Neuron (in vitro differentiated cells): ENCODE data around the gene AKNA.

Source experiments
- H2AFZ ChIP-seq: one replicate; pipeline ENCODE4 v1.6.1; 2013; ENCODE audit warnings: low read depth, mild to moderate bottlenecking, inconsistent platforms, low read length, moderate library complexity
- H3K27me3 ChIP-seq: one replicate; pipeline ENCODE4 v1.6.1; 2013; ENCODE audit warnings: low read length; ENCODE audit not compliant: insufficient read depth
- H3K36me3 ChIP-seq: one replicate; pipeline ENCODE4 v1.6.1; 2013; ENCODE audit warnings: low read length; ENCODE audit not compliant: insufficient read depth
- H3K4me1 ChIP-seq: one replicate; pipeline ENCODE4 v1.6.1; 2013; ENCODE audit warnings: low read length; ENCODE audit not compliant: insufficient read depth
- H3K4me3 ChIP-seq: 2 replicates; pipeline ENCODE4 v1.5.1; 2013; ENCODE audit warnings: mild to moderate bottlenecking, low read length, moderate library complexity
- H3K9me3 ChIP-seq: one replicate; pipeline ENCODE4 v1.6.1; 2013; ENCODE audit warnings: low read length

The AKNA gene

DNA sequence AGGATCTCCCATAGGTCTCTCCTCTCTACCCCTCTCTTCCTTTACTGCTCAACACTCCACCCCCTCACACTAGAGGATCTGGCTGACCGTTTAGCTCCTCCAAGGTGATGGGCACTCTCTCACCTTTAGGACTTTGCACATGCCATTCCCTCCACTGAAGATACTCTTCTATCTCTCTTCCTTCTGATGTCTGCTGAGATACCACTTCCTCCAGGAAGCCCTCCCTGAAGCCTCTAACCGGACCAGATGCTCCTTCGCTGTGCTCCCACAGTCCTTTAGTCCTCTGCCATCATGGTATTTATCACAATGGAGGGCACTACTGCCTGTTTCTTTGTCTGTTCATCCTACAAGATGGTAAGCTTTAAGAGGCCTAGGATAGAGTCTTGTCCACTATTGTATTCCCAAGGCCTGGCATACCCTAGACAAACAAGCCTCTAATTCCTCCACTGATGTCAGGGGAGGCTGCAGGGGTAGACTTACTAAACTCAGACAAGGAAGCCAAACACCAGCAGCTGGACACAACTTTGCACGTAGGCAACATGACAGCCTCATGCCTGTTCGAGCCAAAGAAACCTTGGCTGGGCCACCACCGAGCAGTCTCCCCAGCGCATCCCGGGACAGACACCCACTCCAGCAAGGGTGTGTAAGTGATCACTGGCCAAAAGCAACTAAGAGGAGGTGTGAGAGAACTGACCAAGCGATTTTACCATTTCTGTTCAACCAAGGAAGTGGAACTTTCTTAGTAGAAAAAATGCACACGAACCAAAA, 37.9 kb downstream of the AKNA start:
- Histone ChIP-seq H3K27me3 (no peaks in the 10 kb centered on the region), H3K36me3 (peaks cover 20% of the 10 kb centered on the region), H3K4me3 (no peak overlapping the region), H3K9me3 (no peaks in the 10 kb centered on the region), H2AFZ (no peak overlapping the region), H3K4me1 (peaks cover 10% of the 10 kb centered on the region)

DNA sequence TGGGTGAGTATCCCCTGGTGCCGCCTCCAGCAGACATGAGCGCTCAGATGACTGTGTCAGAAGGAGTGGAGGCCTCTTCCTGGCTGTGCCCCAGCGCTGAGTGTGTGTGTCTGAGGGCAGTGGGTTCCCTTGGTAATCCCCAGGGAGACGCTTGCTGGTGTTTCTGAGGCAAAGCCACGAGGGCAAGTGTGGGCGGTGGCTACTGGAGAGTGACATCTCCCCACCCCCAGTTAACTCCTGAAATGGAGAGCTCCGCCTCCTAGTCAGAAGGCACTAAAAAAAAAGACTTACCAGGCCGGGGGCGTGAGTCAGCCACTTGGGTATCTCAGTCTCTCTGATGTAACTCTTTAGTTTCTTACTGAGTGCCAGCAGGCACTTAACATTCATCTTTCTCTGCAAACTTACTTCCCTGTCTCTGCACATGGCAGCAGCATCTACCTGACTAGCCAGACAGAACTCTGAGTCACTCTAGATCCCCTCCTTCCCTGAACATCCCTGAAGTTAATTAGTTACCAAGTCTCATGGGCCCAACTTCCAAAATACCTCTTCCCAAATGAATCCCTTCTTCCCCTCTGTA, 38.8 kb downstream of the AKNA start:
- Histone ChIP-seq H3K4me1 (peaks cover 10% of the 10 kb centered on the region), H3K4me3 (no peak overlapping the region), H2AFZ (no peak overlapping the region), H3K9me3 (no peaks in the 10 kb centered on the region), H3K27me3 (no peaks in the 10 kb centered on the region), H3K36me3 (peaks cover 20% of the 10 kb centered on the region)

DNA sequence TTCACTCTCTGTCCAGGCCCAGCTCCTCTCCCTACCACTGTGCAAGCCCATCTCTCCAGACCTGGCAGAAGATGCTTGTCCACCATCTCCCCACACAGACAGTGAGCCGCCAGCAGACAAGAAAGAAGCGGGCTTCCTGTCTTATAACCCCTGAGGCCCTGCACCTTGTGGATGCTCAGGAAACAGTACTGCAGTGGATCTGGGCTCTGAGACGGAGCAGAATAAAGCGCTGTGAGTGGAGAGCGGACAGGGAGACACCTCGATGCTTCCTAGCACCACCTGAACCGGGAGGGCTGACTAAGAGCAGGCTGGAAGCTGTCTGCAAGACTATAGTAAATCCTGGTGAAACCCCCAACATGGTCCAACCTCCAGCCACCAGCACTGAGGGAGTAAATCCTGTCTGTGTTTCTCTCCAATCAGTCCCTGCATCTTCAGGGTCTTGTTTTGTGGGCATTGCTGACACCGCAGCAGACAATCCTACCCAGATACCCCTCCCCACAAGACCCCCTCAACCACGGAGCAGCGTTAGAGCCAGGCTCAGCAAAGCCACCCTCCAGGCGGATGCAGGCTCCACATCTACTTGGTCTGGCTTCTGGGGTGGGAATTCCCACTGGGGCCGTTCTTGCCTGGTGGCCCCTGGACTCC, 39.4 kb downstream of the AKNA start:
- Histone ChIP-seq H3K9me3 (no peaks in the 10 kb centered on the region), H3K27me3 (no peaks in the 10 kb centered on the region), H2AFZ (no peak overlapping the region), H3K36me3 (peaks cover 20% of the 10 kb centered on the region), H3K4me1 (peaks cover 10% of the 10 kb centered on the region), H3K4me3 (no peak overlapping the region)

DNA sequence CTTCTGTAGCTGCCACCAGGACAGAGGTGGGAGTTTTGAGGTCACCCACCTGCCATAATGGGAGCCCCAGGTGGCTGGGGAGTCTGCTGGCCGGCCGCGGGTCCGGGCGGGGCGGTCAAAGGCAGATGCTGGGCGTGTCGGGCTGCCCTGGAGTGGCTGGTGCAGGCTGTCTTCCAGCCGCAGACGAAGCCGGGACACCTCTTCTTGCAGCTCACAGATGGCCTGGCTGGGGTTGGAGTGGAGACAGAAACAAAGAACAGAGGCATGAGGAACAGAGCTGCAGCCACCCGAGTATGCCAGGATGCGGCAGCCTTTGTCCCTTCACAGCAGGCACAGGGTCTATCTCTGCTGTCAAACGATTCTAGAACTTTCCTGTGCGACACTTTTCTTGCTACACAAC, 40.1 kb downstream of the AKNA start:
- H3K36me3 ChIP-seq = peaks cover 20% of the 10 kb centered on the region
- H3K27me3 ChIP-seq = no peaks in the 10 kb centered on the region
- no peaks in the 10 kb centered on the region for H3K9me3 ChIP-seq
- H3K4me1 ChIP-seq = peaks cover 10% of the 10 kb centered on the region
- no peak overlapping the region for H2AFZ ChIP-seq
- H3K4me3 ChIP-seq = no peak overlapping the region

DNA sequence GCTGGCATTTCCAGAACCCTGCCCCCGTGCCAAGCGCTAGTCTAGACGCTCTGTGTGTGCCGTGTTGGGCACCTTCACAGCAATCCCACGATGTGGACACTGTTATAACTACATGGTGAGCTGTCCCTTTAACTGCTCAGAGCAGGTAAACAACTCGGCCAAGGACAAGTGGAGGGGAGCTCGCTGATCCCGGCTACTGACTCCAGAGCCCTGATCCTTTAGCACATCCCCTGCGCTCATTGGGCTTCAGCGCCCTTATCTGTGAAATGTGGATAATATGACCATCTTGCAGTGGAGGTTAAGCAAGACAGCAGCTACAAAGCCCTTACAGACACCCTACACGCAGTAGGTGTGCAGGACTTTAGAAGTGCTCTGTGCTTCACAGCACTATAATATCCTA, 41.6 kb downstream of the AKNA start:
- Histone ChIP-seq H2AFZ (no peak overlapping the region), H3K4me1 (peaks cover 10% of the 10 kb centered on the region), H3K9me3 (no peaks in the 10 kb centered on the region), H3K27me3 (no peaks in the 10 kb centered on the region), H3K36me3 (peaks cover 23% of the 10 kb centered on the region), H3K4me3 (no peak overlapping the region)

DNA sequence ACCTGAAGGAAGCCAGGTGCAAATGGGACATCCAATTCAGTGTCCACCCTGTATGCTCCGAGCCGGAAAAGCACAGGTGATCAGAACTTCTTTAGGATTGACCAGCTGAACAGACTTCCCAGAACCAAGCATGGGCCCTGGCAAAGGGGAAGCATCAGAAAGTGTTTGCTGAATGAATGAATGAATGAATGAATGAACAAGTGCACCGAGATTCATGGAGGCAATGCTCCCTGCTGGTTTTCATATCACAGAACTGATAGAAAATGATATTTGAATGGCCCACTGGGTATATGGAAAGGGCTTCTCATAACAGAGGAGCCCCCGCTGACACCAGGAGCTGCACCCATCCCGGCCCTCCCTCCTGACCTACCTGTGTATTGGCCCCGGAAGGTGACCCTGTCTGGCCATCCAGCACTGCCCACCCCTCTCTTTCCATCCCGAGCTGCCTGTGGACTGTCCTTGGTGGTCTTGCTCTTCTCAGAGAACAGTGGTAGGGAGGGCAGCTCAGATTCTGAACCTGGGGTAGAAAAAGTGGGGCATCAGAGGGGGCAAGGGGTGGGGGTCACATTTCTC, 42.2 kb downstream of the AKNA start:
- Histone ChIP-seq H3K9me3 (no peaks in the 10 kb centered on the region), H3K4me1 (peaks cover 10% of the 10 kb centered on the region), H2AFZ (no peak overlapping the region), H3K4me3 (no peak overlapping the region), H3K27me3 (no peaks in the 10 kb centered on the region), H3K36me3 (peaks cover 22% of the 10 kb centered on the region)

DNA sequence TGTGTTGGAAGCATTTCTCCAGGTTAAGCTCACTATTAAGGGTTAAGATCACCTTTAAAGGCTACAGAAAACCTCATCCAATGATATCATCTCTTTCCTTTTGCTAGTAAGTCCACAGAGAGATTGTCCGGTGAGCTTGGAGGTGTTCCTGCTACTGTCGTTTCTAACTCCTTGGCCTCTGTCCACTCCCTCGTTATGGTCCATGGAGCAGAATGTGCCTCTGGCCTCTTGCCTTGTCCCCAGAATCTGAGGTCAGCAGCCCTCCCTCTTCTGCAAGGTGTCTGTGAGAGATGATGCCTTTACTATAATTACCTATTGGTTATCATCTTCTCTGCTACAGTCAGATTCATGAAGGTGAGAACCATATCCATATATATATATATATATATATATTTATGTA, 43.1 kb downstream of the AKNA start:
- H3K27me3 ChIP-seq = no peaks in the 10 kb centered on the region
- peaks cover 17% of the 10 kb centered on the region for H3K36me3 ChIP-seq
- no peak overlapping the region for H2AFZ ChIP-seq
- no peak overlapping the region for H3K4me3 ChIP-seq
- H3K4me1 ChIP-seq = peaks cover 10% of the 10 kb centered on the region
- no peaks in the 10 kb centered on the region for H3K9me3 ChIP-seq

DNA sequence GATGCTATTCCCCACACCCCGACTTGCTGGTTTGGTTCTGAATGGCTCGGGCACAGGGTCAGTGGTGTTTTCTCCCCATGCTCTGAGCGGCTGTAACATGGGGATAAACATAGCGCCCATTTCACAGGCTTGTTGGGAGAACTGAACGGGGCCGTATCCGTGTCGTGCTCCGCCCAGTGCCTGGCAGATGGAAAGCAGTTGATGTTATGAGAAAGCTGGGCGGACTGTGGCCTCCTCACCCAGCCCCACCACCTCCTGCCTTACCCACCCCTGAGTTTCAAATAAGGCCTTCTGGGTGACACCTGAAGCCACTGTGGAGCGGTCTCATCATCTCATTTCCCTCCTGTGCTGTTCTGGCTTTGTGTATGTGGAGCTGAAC, 43.6 kb downstream of the AKNA start:
- no peaks in the 10 kb centered on the region for H3K27me3 ChIP-seq
- no peak overlapping the region for H2AFZ ChIP-seq
- H3K4me1 ChIP-seq = peaks cover 6% of the 10 kb centered on the region
- no peaks in the 10 kb centered on the region for H3K9me3 ChIP-seq
- H3K36me3 ChIP-seq = peaks cover 16% of the 10 kb centered on the region
- no peak overlapping the region for H3K4me3 ChIP-seq

DNA sequence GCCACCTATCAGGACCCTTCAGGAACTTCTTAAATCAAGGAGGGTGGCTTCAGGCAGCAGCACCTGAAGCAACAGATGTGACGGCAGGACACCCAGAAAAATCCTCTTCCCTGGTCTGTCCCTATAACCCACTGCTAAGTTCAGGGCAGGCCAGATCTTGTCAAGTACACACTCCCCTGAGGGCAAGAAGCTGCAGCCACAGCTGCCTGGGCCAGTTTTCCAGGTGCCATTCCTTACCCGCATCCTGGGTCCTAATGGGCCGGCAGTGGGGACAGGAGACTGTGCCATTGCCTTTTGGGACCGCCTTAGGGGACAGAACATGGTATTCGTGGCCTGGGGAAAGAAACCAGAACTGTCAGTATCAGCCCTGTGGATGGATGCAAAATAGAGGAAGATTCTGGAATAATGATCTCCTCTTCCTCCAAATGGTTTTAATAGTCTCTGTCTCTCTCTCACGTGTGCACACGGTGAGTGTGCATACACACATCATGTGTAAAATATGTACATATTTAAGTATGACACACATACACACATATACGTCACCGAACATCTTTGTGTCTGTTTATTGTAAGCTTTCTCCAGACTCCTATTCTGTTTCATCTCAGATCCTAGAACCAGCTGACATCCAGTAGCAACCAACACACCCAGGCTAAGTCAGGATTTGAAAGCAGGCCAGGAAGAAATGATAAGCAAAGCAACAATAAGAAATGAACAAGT, 44.2 kb downstream of the AKNA start:
- Histone ChIP-seq H3K27me3 (no peaks in the 10 kb centered on the region), H2AFZ (no peak overlapping the region), H3K36me3 (peaks cover 16% of the 10 kb centered on the region), H3K4me1 (peaks cover 2% of the 10 kb centered on the region), H3K9me3 (no peaks in the 10 kb centered on the region), H3K4me3 (no peak overlapping the region)

DNA sequence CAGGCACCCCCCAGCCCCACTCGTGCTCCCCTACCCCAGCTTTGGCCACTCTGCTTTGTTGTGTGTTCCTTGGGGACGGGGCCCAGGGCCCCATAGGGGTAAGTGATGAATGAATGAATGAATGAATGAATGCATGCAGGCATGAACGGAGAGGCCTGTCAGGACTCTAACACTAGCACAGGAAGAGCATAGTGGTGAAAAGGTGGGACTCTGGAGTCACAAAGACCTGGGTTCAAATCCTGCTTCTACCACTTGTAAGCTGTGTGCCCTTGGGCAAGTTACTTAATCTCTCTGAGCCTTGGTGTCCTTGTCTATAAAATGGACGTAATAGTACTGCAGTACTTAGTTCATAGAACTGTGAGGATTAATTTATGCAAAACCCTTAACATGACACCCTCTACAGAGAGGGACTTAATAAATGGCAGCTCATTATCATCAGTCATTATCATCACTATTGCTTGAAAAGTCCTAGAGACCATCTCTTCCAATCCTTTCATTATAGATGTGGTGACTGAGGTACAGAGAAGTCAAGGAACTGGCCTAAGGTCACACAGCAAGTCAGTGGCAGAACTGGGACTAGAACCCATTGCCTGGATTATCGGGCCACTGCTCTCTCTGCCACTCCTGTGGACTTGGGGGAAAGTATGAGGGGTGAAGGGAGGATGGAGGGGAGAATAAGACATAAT, 44.9 kb downstream of the AKNA start:
- H3K36me3 ChIP-seq = peaks cover 20% of the 10 kb centered on the region

DNA sequence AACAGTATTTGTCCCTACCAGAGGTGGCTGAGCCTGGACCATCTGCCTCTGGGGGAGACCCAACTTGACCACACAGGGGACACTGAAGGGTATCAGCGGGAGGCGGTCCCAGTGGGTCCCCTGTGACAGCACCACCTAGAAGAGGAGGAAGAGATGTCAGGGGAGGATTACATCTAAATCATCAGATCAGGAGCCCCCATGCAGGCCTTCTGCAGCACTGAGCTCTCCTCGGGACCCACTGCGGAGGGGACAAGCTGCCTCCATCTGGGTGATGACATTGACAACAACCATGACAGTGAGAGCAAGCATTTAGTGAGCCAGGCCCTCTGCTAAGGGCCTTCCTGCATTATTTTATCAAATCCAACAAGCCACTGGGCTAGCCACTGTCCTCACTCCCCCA, 45.8 kb downstream of the AKNA start:
- H3K9me3 ChIP-seq = no peaks in the 10 kb centered on the region
- no peaks in the 10 kb centered on the region for H3K27me3 ChIP-seq
- H2AFZ ChIP-seq = no peak overlapping the region
- peaks cover 20% of the 10 kb centered on the region for H3K36me3 ChIP-seq
- no peaks in the 10 kb centered on the region for H3K4me1 ChIP-seq
- H3K4me3 ChIP-seq = no peak overlapping the region

More for the DNA sequence above, 44.9 kb downstream of the AKNA start:
- Histone ChIP-seq H3K4me1 (no peaks in the 10 kb centered on the region), H3K27me3 (no peaks in the 10 kb centered on the region), H3K4me3 (no peak overlapping the region), H2AFZ (no peak overlapping the region), H3K9me3 (no peaks in the 10 kb centered on the region)

DNA sequence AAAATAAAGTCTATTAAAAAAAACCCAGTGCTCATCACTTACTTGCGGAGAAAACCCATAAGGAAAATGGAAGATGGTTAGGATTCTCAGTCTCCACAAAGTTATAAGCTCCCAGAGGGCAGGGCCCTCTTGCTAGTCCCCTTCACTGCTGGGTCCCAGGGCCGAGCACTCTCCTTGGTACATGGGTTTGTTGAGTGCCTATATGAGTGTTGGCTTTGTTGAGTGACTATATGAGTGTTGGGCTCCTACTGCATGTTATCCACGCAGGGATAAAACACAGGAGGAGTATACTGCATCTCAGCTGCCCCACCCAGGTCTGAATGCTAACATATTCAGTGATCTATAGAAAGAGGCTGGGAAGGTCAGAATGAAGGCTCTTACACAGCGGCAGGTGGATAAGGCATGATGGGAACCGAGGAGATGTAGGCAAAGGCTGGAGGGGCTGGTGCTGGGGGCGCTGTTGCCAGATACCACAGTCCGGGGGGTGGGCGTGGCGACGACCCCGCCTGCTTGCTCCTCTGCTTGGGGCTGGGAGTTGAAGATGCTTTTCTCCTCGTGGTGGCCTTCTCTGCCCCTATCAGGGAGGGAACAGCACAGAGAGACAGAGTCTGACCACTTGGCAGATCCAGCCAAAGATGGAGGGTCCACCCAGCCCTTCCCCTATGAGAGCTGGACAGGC, 46.5 kb downstream of the AKNA start:
- H3K36me3 ChIP-seq = peaks cover 14% of the 10 kb centered on the region
- no peaks in the 10 kb centered on the region for H3K4me1 ChIP-seq

More for the DNA sequence above, 46.5 kb downstream of the AKNA start:
- Histone ChIP-seq H2AFZ (no peak overlapping the region), H3K27me3 (no peaks in the 10 kb centered on the region), H3K9me3 (no peaks in the 10 kb centered on the region), H3K4me3 (no peak overlapping the region)
